GM18907 (cell line): ENCODE results near the gene ORAI1.
"Not testable (repeated sequence)": the region's sequence is repeated elsewhere in the genome, so short reads cannot be mapped to it uniquely, and the experiment has no call there.

Source experiments
- ATAC-seq: cut with Tn5 transposase; IDR thresholded peaks from one replicate; pipeline ENCODE4 v1.9.1; 2021; ENCODE audit warnings: mild to moderate bottlenecking, moderate library complexity; ENCODE audit not compliant: unreplicated experiment

The ORAI1 gene

DNA sequence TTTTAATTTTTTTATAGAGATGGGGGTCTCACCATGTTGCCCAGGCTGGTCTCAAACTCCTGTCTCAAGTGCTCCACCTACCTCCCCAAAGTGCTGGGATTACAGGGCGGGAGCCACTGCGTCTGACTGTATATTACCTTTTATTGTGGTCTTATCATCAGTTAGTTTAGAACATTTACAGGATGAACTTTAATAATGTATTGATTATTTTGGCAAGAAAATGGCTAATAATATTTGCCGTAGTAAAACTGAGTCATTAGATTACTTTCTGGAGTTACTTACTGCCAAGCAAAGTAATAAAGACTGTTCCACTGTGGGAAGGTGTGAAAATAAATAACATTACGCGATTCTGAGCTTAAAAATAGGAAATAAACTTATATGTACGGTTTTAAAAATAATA is 23.6 kb upstream of the ORAI1 start:
- ATAC-seq = no peak

- no peak for ATAC-seq
Observed at GRCh38 chr12:121603581-121603980, 22.7 kb upstream of the ORAI1 start.

GRCh38 chr12:121608301-121608700 is 18.0 kb upstream of the ORAI1 start:
- ATAC-seq = no peak

DNA sequence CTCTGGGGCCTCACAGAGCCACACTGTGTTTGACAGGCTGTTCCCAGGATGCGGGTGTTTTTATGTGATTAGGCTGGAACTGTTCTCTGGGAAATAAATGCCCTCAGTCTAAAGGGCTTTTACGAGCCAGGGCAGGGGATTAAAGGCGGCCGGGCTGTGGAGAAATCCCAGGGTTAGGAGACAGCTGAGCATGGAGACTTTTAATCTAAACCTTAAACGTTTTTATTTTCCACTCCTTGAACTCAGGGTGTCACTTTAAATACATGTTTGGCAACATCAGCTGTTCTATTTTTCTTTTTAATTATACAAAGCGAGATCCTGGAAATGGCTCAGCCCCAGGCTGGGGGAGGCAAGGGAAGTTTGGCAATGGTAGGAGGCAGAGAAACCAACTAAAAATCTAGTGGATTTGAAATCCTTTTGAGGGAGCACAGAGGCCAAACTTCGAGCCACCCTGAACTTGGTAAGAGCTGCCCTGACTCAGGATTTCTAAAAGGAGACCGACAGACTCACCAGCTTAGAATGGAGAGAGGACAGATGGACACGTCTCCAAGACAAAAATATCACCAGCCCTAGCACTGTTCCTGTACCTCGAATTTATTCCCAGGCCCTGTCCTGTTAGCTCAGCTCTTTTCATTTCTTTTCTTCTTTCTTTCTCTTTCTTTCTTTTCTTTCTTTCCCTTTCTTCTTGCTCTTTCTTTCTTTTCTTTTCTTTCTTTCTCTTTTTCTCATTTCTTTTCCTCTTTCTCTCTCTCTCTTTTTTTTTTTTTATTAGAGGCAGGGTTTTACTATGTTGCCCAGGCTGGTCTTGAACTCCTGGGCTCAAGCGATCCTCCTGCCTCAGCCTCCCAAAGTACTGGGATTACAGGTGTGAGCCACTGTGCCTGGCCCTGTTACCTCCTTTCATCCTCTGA is 15.8 kb upstream of the ORAI1 start:
- no peak for ATAC-seq

DNA sequence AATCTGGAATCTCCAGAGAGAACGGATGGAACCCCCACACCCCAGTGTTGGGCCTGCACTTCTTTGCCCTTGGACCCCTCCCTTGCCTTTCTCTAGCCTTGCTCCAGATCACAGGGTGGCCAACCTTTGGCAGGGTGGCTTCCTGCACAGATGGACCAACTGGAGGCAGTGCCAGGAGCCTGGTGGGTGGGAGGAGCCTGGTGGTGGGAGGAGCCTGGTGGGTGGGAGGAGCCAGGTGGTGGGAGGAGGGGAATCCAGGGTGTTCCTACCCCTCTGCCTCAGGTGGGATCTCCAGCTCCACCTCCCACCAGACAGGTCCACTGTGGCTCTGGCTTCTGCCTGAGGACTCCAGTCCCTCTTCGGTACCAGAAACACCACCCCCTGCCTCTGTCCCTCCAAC is 15.0 kb upstream of the ORAI1 start:
- no peak for ATAC-seq

DNA sequence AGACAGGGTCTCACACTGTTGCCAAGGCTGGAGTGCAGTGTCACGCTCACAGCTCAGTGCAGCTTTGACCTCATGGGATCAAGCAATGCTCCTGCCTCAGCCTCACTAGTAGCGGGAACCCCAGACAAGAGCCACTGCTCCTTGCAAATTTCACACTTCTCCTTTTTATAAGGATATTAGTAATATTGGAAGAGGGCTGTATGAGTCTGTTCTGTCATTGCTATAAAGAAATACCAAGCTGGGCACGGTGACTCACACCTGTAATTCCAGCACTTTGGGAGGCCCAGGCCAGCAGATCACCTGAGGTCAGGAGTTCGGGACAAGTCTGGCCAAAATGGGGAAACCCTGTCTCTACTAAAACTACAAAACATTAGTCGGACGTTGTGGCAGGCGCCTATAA is 12.9 kb upstream of the ORAI1 start:
- ATAC-seq = no peak

- no peak for ATAC-seq
Observed at GRCh38 chr12:121614872-121615467, 11.4 kb upstream of the ORAI1 start.

DNA sequence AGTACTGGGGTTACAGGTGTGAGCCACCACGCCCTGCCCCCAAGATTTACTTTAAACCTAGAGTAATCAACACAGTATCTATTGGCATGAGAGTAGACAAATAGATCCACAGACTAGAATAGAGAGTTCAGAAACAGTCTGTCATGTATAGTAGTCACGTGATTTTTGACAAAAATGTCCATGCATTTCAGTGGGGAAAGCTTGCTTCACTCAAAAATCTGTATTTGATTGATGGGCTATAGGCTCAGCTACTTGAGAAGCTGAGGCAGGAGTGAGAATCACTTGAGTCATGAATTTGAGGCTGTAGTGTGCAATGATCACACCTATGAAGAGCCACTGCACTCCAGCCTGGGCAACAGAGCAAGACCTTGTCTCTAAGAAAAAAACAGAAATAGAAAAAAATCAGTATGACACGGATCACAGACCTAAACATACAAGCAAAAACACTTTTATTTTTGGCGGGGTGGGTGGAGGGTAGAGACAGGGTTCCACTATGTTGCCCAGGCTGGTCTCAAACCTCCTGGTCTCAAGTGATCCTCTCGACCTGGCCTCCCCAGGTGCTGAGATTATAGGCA is 7.6 kb upstream of the ORAI1 start:
- no peak for ATAC-seq

DNA sequence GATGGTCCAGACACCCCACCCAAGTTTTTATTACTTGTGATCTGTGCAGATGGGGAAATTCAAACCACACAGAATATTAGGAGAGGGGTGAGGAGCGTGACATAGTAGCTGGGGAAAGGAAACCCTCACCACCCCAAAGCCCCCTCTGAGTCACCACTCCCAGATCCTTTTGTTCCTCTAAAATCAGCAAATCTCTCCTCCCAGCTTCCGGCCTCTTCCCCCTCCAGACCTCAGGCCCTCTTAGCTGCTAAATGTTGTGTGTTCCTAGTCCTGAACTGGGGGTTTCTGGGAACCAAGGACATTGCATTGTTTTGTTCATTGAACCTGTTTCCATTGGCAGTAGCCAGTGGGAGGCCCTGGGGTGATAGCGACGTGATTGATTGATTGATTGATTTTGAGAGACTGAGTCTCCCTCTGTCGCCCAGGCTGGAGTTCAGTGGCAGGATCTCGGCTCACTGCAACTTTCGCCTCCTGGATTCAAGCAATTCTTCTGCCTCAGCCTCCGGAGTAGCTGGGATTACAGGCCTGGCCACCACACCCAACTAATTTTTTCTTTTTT is 5.9 kb upstream of the ORAI1 start:
- no peak for ATAC-seq

- ATAC-seq = peak; percentile 44
Observed at GRCh38 chr12:121626853-121627640, 717 bp downstream of the ORAI1 start.

- no peak for ATAC-seq
Observed at GRCh38 chr12:121628037-121628436, 1.7 kb downstream of the ORAI1 start.

DNA sequence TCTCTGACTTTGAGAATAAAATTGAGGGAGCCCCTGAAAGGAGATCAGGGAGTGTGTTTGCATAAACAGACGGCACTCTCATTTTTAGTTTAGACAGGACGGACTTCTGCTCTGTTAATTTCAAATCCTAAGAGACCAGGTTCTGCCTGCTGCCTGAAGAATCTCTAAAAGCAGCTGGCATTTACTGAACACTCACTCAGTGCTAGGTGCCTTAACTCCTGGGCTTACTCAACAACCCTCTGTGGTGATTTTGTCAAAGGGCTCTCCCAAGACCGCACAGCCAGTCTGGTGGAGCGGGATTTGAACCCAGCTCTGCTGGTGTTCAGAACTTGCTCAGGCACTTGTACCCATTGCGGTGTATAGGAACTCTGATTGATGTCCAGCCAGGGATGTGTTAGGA is 2.2 kb downstream of the ORAI1 start:
- no peak for ATAC-seq

DNA sequence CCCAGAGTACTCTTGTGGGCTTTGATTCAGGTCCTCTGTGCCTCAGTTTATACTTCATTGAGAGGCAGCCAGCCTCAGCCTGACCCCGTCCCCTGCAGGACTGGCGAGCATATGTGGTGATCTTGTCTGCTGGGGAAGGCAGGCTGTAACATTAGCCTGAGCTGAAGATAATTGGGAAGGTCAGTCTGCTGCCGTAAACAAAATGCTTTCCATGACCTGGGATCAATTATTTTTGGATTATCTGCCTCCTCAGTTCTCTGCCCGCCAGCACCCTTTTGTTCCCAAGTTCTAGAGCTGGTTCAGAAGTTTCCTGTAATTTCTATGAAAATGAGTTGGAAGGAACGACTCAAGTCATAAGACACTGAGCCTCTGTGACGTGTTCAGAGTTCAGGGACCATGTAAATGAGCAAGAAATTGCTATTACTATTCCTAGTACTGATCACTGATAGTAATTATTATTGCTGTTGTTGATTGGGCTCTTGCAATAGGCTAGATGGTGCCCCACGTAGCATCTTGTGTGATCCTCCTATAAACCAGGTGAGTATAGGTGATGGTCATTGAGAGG is 4.5 kb downstream of the ORAI1 start:
- no peak for ATAC-seq

- ATAC-seq = no peak
Observed at GRCh38 chr12:121632069-121632970, 6.0 kb downstream of the ORAI1 start.

- not testable (repeated sequence) for ATAC-seq
Observed at GRCh38 chr12:121633833-121634196, 7.5 kb downstream of the ORAI1 start.

GRCh38 chr12:121634836-121635235 is 8.5 kb downstream of the ORAI1 start:
- ATAC-seq = no peak

GRCh38 chr12:121637231-121637914 is 11.0 kb downstream of the ORAI1 start:
- ATAC-seq = peak; percentile 64

- no peak for ATAC-seq
Observed at GRCh38 chr12:121638298-121639202, 12.2 kb downstream of the ORAI1 start.
